ENCODE measurements around the gene ETS1. TPM values are rescaled to one million over a fixed set of nuclear protein-coding genes. Genes with fewer than 3 reads are reported as not detected.

Gene ETS1
- total RNA-seq, 1 experiment from 2014 or later = 29.9 TPM

DNA sequence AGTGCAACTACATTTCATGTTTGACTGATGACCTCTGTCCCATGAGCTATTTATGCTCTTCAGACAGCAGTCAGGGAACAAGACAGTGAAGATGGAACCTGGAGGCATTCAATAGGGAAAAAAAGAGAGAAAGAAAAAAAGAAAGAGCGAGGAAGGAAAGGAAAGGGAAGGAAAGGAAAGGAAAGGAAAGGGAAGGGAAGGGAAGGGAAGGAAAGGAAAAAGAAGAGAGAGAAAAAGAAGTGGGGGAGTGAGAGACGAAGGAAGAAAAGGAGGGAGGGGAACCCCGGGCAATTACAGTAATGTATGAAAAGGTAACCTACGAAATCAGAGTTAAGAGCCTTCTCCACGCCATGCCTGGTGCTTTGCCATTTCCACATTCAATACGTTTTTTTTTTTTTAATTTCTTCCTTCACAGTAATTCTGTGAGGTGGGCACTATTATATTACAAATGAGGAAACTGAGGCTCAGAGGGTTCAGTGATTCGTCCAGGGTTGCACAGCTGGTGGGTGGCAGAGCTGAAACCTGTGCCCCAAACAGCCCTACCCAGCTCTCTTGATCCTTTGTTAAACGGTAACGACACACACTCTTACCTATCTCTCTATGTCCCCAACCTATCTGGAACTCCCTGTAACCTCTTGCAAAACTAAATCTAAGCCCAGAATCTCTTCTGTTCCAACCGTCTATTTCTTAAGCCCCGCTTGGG, 39.3 kb downstream of the ETS1 start:
- Histone ChIP-seq H2BK5ac (ENCODE audit: insufficient read length, low read length) (no peak overlapping the region), H3K27ac (ENCODE audit: insufficient read length, low read depth, low read length) (no peak overlapping the region), H4K91ac (ENCODE audit: insufficient read length, low read depth, low read length) (no peak overlapping the region), H3K27me3 (ENCODE audit: insufficient read depth, low read length) (peaks cover 24% of the 10 kb centered on the region; the same call in 1 of the 2 replicates), H2BK15ac (ENCODE audit: low read depth, low read length) (no peak overlapping the region), H2AFZ (ENCODE audit: low read length) (no peak overlapping the region), H3T11ph (ENCODE audit: low read length) (no peak overlapping the region), H3K4ac (ENCODE audit: low read depth, low read length) (no peak overlapping the region), H3K79me1 (ENCODE audit: insufficient read depth, low read depth, low read length, poor library complexity, severe bottlenecking) (no peaks in the 10 kb centered on the region), H3K23ac (ENCODE audit: insufficient read length, low read depth, low read length) (no peak overlapping the region), H4K8ac (replicated peaks; ENCODE audit: insufficient read length, low read depth, low read length) (no peak overlapping the region), H4K5ac (ENCODE audit: insufficient read length, low read depth, low read length) (no peak overlapping the region), H3K18ac (ENCODE audit: insufficient read length, low read depth, low read length) (no peak overlapping the region), H4K20me1 (ENCODE audit: control insufficient read depth, insufficient read depth, insufficient read length) (no peaks in the 10 kb centered on the region), H3K14ac (ENCODE audit: insufficient read depth, low read length) (no peak overlapping the region), H3K23me2 (ENCODE audit: insufficient read length, low read depth, low read length, poor library complexity, severe bottlenecking) (peaks cover 13% of the 10 kb centered on the region), H2AK5ac (ENCODE audit: insufficient read length, low read length) (no peak overlapping the region), H2BK20ac (ENCODE audit: low read depth, low read length, poor library complexity, severe bottlenecking) (no peak overlapping the region), H3K56ac (ENCODE audit: insufficient read length, low read depth, low read length) (no peak overlapping the region), H3K4me2 (ENCODE audit: insufficient read depth, insufficient read length, low read length) (peak overlapping the region; percentile 67), H3K9me3 (ENCODE audit: control insufficient read depth, low read depth, low read length) (no peaks in the 10 kb centered on the region), H2BK12ac (ENCODE audit: insufficient read length, low read depth, low read length) (no peak overlapping the region), H3K9ac (ENCODE audit: extremely low read depth, insufficient read length, low read length) (no peak overlapping the region), H3K79me2 (ENCODE audit: insufficient read depth, low read length) (no peaks in the 10 kb centered on the region), H3K4me1 (ENCODE audit: insufficient read depth, low read length) (peaks cover 2% of the 10 kb centered on the region; the same call in 1 of the 2 replicates), H2BK120ac (ENCODE audit: low read depth, low read length, poor library complexity, severe bottlenecking) (no peak overlapping the region)
- peaks cover 0 to 16% (median 5%) of the 10 kb centered on the region in 3 experiments; a peak in 5 of 7 replicates for H3K36me3 Mint-ChIP-seq (ENCODE audit: insufficient read depth in 1 of 3, low read depth in 3 of 3)
- H3K9me3 Mint-ChIP-seq = no peaks in the 10 kb centered on the region; a peak in 1 of 5 replicates
- peaks cover 40 to 47% of the 10 kb centered on the region in 2 experiments for H3K4me1 Mint-ChIP-seq
- TF ChIP-seq, protein P1, sequence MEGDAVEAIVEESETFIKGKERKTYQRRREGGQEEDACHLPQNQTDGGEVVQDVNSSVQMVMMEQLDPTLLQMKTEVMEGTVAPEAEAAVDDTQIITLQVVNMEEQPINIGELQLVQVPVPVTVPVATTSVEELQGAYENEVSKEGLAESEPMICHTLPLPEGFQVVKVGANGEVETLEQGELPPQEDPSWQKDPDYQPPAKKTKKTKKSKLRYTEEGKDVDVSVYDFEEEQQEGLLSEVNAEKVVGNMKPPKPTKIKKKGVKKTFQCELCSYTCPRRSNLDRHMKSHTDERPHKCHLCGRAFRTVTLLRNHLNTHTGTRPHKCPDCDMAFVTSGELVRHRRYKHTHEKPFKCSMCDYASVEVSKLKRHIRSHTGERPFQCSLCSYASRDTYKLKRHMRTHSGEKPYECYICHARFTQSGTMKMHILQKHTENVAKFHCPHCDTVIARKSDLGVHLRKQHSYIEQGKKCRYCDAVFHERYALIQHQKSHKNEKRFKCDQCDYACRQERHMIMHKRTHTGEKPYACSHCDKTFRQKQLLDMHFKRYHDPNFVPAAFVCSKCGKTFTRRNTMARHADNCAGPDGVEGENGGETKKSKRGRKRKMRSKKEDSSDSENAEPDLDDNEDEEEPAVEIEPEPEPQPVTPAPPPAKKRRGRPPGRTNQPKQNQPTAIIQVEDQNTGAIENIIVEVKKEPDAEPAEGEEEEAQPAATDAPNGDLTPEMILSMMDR (conservative IDR thresholded peaks at IDR 0.05) = no peak
- no peak overlapping the region for H3K27ac Mint-ChIP-seq
- no peak for DNase-seq
- peak overlapping the region; percentile 53 to 65 for H3K4me3 Mint-ChIP-seq
- H3K27me3 Mint-ChIP-seq (ENCODE audit: low read depth) = peaks cover 70% of the 10 kb centered on the region
- WGBS (ENCODE audit: extremely low coverage, insufficient read length, low lambda C conversion rate) = no CpG with 5 or more reads among the region's 11 CpGs

All from H9 (cell line).